Sigmoid colon (tissue), 4 donors: ENCODE results near the gene TADA3.

Experiments
- POLR2A ChIP-seq, 2 donors: fragments of 450-650 bp; IDR thresholded peaks; one replicate each; pipeline ENCODE4 v1.6.1; 2016; ENCODE audit warnings: antibody characterized with exemption in 2 of 2, mild to moderate bottlenecking in 2 of 2, moderate library complexity in 2 of 2
- POLR2AphosphoS5 ChIP-seq, 4 donors: sonication (generic); formaldehyde crosslinking; IDR thresholded peaks; one replicate each; pipeline ENCODE4 v1.6.1; 2017; ENCODE audit warnings: antibody characterized with exemption in 4 of 4
- TF ChIP-seq, protein P1 (sequence below), 4 experiments: fragments of 450-650 bp in 3 of 4; fragments of 200-600 bp in 1 of 4; IDR thresholded peaks; one replicate each; pipeline ENCODE4 v1.5.1; 2016 to 2019; ENCODE audit warnings: antibody characterized with exemption in 4 of 4, mild to moderate bottlenecking in 3 of 4, moderate library complexity in 2 of 4

DNA sequence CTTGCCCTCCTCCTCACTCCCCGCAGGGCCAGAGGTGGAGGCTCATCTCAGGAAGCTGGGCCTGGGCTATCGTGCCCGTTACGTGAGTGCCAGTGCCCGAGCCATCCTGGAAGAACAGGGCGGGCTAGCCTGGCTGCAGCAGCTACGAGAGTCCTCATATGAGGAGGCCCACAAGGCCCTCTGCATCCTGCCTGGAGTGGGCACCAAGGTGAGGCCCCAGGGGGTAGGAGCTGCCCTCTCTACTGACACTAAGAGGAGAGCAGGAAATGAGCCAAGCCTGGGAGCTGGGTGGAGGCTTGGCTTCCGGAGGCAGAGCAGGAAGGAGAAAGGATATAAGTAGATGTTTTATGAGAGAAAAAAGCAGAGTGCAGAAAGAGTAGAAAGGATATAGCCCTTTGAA is 37.6 kb downstream of the TADA3 start:
- TF ChIP-seq, protein P1, sequence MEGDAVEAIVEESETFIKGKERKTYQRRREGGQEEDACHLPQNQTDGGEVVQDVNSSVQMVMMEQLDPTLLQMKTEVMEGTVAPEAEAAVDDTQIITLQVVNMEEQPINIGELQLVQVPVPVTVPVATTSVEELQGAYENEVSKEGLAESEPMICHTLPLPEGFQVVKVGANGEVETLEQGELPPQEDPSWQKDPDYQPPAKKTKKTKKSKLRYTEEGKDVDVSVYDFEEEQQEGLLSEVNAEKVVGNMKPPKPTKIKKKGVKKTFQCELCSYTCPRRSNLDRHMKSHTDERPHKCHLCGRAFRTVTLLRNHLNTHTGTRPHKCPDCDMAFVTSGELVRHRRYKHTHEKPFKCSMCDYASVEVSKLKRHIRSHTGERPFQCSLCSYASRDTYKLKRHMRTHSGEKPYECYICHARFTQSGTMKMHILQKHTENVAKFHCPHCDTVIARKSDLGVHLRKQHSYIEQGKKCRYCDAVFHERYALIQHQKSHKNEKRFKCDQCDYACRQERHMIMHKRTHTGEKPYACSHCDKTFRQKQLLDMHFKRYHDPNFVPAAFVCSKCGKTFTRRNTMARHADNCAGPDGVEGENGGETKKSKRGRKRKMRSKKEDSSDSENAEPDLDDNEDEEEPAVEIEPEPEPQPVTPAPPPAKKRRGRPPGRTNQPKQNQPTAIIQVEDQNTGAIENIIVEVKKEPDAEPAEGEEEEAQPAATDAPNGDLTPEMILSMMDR (IDR thresholded peaks at IDR 0.05), result no peak
- TF ChIP-seq POLR2A (IDR thresholded peaks at IDR 0.05) (no peak), POLR2AphosphoS5 (IDR thresholded peaks at IDR 0.05) (no peak)
